ENCODE results near the gene SUPT20HL2.

- TF ChIP-seq CHD2 (IDR thresholded peaks at IDR 0.05; ENCODE audit: borderline replicate concordance, low read depth, low read length) (no peak), POLR2A (IDR thresholded peaks at IDR 0.05; ENCODE audit: low read depth, low read length) (no peak), PML (IDR thresholded peaks at IDR 0.05; ENCODE audit: low read length) (no peak), CTCF (IDR thresholded peaks at IDR 0.05 in 2 of 3, conservative IDR thresholded peaks at IDR 0.05 in 1 of 3; ENCODE audit: control insufficient read depth in 2 of 3, extremely low read depth in 1 of 3, insufficient read depth in 1 of 3, low read depth in 3 of 3, low read length in 3 of 3) (no peak), REST (IDR thresholded peaks at IDR 0.05; ENCODE audit: low read depth, low read length) (no peak), ZBTB33 (IDR thresholded peaks at IDR 0.05) (no peak), EZH2 (IDR thresholded peaks at IDR 0.05; ENCODE audit: borderline replicate concordance, control insufficient read depth, low read depth, low read length) (no peak), TBL1XR1 (IDR thresholded peaks at IDR 0.05; ENCODE audit: low read depth, low read length) (no peak), BRCA1 (IDR thresholded peaks at IDR 0.05; ENCODE audit: low read depth, low read length) (no peak), ZNF687 (IDR thresholded peaks at IDR 0.05) (no peak), MYC (IDR thresholded peaks at IDR 0.05; ENCODE audit: insufficient read depth, insufficient read length, insufficient replicate concordance, low read length, severe bottlenecking) (no peak), NFYA (IDR thresholded peaks at IDR 0.05; ENCODE audit: borderline replicate concordance, low read depth, low read length) (no peak)
Measured at GRCh38 chrX:24334461-24334860, 20.6 kb upstream of the SUPT20HL2 start.
